Measurements from ENCODE around the gene TTC28.

TTC28 gene

GRCh38 chr22:28105988-28106387, 573.7 kb downstream of the TTC28 start:
- TF ChIP-seq EGR1 (IDR thresholded peaks at IDR 0.05) (no peak), TEAD4 (IDR thresholded peaks at IDR 0.05) (no peak), ZBTB7A (IDR thresholded peaks at IDR 0.05; ENCODE audit: low read depth) (no peak), RAD21 (IDR thresholded peaks at IDR 0.05; ENCODE audit: low read depth) (no peak), NFIC (IDR thresholded peaks at IDR 0.05) (no peak), MAX (IDR thresholded peaks at IDR 0.05) (no peak), TCF12 (IDR thresholded peaks at IDR 0.05; ENCODE audit: low read depth) (no peak), CEBPB (IDR thresholded peaks at IDR 0.05) (no peak), FOXM1 (IDR thresholded peaks at IDR 0.05; ENCODE audit: borderline replicate concordance, low read depth) (no peak), CREB1 (IDR thresholded peaks at IDR 0.05; ENCODE audit: low read depth) (no peak), REST (IDR thresholded peaks at IDR 0.05; ENCODE audit: low read depth) (no peak), TAF1 (IDR thresholded peaks at IDR 0.05; ENCODE audit: low read depth) (no peak), YY1 (IDR thresholded peaks at IDR 0.05; ENCODE audit: low read depth) (no peak), EP300 (IDR thresholded peaks at IDR 0.05; ENCODE audit: borderline replicate concordance) (no peak), USF1 (IDR thresholded peaks at IDR 0.05) (no peak)

- TF ChIP-seq YY1 (IDR thresholded peaks at IDR 0.05; ENCODE audit: low read depth) (no peak), CREB1 (IDR thresholded peaks at IDR 0.05; ENCODE audit: low read depth) (no peak), MAX (IDR thresholded peaks at IDR 0.05) (no peak), CEBPB (IDR thresholded peaks at IDR 0.05) (no peak), TCF12 (IDR thresholded peaks at IDR 0.05; ENCODE audit: low read depth) (no peak), FOXM1 (IDR thresholded peaks at IDR 0.05; ENCODE audit: borderline replicate concordance, low read depth) (no peak), EP300 (IDR thresholded peaks at IDR 0.05; ENCODE audit: borderline replicate concordance) (no peak), ZBTB7A (IDR thresholded peaks at IDR 0.05; ENCODE audit: low read depth) (no peak), TAF1 (IDR thresholded peaks at IDR 0.05; ENCODE audit: low read depth) (no peak), RAD21 (IDR thresholded peaks at IDR 0.05; ENCODE audit: low read depth) (no peak), REST (IDR thresholded peaks at IDR 0.05; ENCODE audit: low read depth) (no peak), NFIC (IDR thresholded peaks at IDR 0.05) (no peak), EGR1 (IDR thresholded peaks at IDR 0.05) (no peak)
These were observed 574.2 kb downstream of the TTC28 start for GRCh38 chr22:28105413-28105812.

GRCh38 chr22:28103596-28103995, 576.0 kb downstream of the TTC28 start:
- TF ChIP-seq RAD21 (IDR thresholded peaks at IDR 0.05; ENCODE audit: low read depth), result no peak
- no peak for TF ChIP-seq TEAD4 (IDR thresholded peaks at IDR 0.05)
- no peak for TF ChIP-seq ZBTB7A (IDR thresholded peaks at IDR 0.05; ENCODE audit: low read depth)
- TF ChIP-seq FOXM1 (IDR thresholded peaks at IDR 0.05; ENCODE audit: borderline replicate concordance, low read depth), result no peak
- TF ChIP-seq USF1 (IDR thresholded peaks at IDR 0.05), result no peak
- no peak for TF ChIP-seq EP300 (IDR thresholded peaks at IDR 0.05; ENCODE audit: borderline replicate concordance)
- TF ChIP-seq MAX (IDR thresholded peaks at IDR 0.05), result no peak
- no peak for TF ChIP-seq CEBPB (IDR thresholded peaks at IDR 0.05)
- no peak for TF ChIP-seq NFIC (IDR thresholded peaks at IDR 0.05)
- TF ChIP-seq TCF12 (IDR thresholded peaks at IDR 0.05; ENCODE audit: low read depth), result no peak
- no peak for TF ChIP-seq CREB1 (IDR thresholded peaks at IDR 0.05; ENCODE audit: low read depth)

GRCh38 chr22:28102151-28102812, 577.4 kb downstream of the TTC28 start:
- no peak for TF ChIP-seq TEAD4 (IDR thresholded peaks at IDR 0.05)
- TF ChIP-seq EP300 (IDR thresholded peaks at IDR 0.05; ENCODE audit: borderline replicate concordance), result no peak
- TF ChIP-seq YY1 (IDR thresholded peaks at IDR 0.05; ENCODE audit: low read depth), result no peak
- no peak for TF ChIP-seq RAD21 (IDR thresholded peaks at IDR 0.05; ENCODE audit: low read depth)
- no peak for TF ChIP-seq NFIC (IDR thresholded peaks at IDR 0.05)
- TF ChIP-seq FOXM1 (IDR thresholded peaks at IDR 0.05; ENCODE audit: borderline replicate concordance, low read depth), result no peak
- TF ChIP-seq EGR1 (IDR thresholded peaks at IDR 0.05), result no peak
- TF ChIP-seq REST (IDR thresholded peaks at IDR 0.05; ENCODE audit: low read depth), result no peak
- no peak for TF ChIP-seq CREB1 (IDR thresholded peaks at IDR 0.05; ENCODE audit: low read depth)
- TF ChIP-seq ZBTB7A (IDR thresholded peaks at IDR 0.05; ENCODE audit: low read depth), result no peak
- TF ChIP-seq USF1 (IDR thresholded peaks at IDR 0.05), result no peak
- no peak for TF ChIP-seq MAX (IDR thresholded peaks at IDR 0.05)
- TF ChIP-seq TAF1 (IDR thresholded peaks at IDR 0.05; ENCODE audit: low read depth), result no peak
- no peak for TF ChIP-seq TCF12 (IDR thresholded peaks at IDR 0.05; ENCODE audit: low read depth)
- no peak for TF ChIP-seq CEBPB (IDR thresholded peaks at IDR 0.05)
